Fibroblast of skin of scalp (primary cell): Measurements from ENCODE around the gene AMBRA1.
"Not testable (repeated sequence)": the region's sequence is repeated elsewhere in the genome, so short reads cannot be mapped to it uniquely, and the experiment has no call there.

Experiments used
- DNase-seq: peaks from one replicate; pipeline ENCODE4 v3.0.0-alpha.2; 2013

The AMBRA1 gene

DNA sequence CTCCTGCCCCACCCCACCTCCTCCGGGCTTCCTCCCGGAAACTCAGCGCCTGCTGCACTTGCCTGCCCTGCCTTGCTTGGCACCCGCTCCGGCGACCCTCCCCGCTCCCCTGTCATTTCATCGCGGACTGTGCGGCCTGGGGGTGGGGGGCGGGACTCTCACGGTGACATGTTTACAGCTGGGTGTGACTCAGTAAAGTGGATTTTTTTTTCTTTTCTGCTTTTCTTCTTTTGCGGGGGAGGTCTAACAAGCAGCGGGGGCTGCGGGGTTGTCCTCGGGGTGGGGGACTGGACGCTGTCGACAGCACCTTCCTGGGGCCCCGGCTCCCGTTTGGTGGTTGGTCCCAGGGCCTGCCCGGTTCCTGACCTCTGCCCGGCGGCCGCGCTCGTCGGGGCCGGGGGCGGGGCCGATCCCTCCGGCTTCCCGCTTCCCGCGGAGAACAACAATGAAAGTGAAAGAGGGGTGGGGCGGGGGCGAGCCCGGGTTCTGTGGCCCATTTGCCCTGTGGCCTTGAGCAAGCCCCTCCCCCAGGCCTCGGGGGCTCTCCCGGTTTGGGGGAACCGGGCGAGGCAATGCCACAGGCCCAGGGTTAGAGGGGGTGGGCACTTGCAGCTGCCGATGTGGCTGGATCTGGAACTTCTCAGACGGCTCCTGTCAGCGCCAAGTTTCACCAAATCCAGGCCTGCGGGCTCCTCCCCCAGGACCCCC lies 213.3 kb downstream of the AMBRA1 start:
- peak; percentile 22 for DNase-seq

DNA sequence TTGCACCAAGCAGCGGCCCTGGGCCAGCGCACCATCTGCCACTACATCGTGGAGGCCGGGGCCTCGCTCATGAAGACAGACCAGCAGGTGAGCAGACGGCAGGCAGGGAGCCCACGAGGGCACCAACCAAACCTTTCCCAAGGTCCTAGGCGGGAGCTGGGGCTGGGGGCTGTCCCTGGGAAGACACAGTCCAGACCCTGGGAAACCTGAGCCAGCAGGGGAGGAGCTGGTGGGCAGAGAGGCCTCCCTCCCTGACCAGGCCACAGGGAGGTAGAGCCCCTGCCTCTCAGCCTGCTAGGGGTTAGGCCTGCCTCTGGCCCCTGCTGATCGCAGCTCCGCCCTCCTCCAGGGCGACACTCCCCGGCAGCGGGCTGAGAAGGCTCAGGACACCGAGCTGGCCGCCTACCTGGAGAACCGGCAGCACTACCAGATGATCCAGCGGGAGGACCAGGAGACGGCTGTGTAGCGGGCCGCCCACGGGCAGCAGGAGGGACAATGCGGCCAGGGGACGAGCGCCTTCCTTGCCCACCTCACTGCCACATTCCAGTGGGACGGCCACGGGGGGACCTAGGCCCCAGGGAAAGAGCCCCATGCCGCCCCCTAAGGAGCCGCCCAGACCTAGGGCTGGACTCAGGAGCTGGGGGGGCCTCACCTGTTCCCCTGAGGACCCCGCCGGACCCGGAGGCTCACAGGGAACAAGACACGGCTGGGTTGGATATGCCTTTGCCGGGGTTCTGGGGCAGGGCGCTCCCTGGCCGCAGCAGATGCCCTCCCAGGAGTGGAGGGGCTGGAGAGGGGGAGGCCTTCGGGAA lies 214.1 kb downstream of the AMBRA1 start:
- DNase-seq: not testable (repeated sequence)

DNA sequence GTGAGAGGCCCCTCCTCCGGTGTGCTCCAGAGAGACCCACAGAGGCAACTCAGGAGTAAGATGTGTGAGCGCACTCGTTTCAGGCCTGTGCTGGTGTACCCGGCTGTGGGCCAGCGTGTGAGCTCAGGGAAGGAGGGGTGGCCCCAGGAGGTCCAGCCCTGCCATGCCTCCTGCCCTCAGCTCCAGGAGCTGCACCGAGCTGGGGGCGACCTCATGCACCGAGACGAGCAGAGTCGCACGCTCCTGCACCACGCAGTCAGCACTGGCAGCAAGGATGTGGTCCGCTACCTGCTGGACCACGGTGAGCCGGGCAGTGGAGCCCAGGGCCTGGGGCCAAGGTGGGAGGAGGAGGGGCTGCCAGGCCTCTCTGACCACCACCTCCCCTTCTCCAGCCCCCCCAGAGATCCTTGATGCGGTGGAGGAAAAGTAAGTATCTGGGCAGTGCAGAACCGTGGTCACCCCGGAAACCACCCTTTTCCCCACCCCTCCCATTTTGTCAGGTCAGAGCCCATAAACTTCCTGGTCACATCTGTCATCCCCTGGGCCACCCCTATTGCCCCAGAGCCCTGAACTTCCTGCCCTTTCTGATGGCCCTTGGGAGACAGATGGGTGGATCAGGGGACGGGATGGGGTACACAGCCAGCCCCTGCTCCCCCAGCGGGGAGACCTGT lies 214.9 kb downstream of the AMBRA1 start:
- no peak for DNase-seq

GRCh38 chr11:46378296-46378695 lies 215.5 kb downstream of the AMBRA1 start:
- no peak for DNase-seq

- DNase-seq: no peak
Observed at GRCh38 chr11:46377831-46378230, 216.0 kb downstream of the AMBRA1 start.

- no peak for DNase-seq
Observed at GRCh38 chr11:46377290-46377689, 216.5 kb downstream of the AMBRA1 start.

GRCh38 chr11:46376258-46377050 lies 217.4 kb downstream of the AMBRA1 start:
- no peak for DNase-seq

DNA sequence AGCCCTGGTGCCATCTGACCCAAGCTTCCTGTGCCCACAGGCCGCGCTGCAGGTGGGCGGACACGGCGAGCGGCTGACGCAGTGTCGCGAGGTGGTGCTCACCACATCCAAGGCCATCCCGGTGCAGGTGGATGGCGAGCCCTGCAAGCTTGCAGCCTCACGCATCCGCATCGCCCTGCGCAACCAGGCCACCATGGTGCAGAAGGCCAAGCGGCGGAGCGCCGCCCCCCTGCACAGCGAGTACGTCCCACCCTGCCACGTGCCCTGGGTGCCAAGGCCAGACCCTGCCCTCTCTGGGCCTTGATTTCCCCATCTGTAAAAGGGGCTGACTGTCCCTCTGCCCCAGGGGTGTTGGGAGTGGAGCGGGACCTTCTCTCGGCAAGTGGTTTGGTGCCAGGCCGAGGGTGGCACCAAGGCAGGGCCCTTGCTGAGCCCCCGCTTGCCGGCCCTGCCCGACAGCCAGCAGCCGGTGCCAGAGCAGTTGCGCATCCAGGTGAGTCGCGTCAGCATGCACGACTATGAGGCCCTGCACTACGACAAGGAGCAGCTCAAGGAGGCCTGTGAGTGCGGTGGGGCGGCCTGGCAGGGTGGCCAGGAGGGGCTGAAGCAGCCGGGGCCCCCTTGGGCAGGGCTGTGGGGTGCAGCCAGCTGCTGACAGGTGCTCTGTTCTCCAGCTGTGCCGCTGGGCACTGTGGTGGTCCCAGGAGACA lies 218.3 kb downstream of the AMBRA1 start:
- DNase-seq: no peak

DNA sequence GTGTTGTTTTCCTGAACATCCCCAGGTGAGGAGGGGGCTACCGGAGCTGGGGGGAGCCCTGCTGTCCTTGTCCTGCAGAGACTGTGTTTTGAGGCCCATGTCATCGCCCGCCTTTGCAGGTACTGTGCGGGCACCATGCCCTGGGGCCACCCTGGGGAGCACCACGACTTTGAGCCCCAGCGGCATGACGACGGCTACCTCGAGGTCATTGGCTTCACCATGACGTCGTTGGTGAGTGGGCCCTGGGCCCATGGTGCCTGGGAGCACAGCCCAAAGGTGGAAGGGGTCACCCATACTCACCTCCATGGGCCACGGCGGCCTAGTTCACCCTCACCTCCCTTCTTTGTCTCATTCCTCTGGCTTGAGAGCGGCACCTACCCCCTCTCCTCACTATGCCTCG lies 219.0 kb downstream of the AMBRA1 start:
- no peak for DNase-seq

DNA sequence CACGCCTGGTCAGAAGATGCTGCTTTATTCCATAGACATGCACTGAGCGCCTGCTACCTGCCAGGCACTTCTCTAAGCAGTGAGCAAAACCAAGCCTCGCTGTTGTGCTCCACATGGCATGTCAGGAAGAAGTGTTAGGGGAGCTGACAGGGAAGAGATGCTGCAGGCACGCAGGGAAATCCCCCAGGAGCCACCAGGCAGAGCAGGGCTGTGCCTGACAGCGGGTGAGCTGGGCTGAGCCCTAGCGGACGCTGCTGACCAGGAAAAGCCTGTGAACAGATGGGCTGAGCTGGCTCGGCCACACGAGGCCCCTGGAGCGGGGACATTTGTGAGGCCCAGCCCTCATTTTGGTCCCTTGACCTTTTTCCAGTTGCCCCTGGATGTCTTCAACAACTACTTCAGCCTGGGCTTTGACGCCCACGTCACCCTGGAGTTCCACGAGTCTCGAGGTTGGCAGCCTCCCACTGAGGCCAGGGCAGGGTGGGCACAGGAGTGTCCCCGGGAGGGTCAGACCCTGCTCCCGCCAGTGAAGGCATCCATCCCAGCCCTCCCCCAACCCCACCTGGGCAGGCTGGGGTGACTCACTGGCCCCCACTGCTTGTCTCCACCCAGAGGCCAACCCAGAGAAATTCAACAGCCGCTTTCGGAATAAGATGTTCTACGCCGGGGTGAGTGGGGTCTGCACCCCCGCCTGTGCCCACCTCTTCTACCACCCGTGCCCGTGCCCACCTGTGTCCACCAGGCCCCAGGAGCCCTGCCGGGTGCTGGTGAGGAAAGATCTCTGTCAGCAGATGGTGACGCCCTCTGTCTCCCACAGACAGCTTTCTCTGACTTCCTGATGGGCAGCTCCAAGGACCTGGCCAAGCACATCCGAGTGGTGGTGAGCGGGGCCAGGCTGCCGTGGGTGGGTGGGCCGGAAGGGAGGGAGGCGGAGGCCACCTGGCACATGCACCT lies 219.8 kb downstream of the AMBRA1 start:
- DNase-seq: no peak

- not testable (repeated sequence) for DNase-seq
Observed at GRCh38 chr11:46372501-46372900, 221.3 kb downstream of the AMBRA1 start.

DNA sequence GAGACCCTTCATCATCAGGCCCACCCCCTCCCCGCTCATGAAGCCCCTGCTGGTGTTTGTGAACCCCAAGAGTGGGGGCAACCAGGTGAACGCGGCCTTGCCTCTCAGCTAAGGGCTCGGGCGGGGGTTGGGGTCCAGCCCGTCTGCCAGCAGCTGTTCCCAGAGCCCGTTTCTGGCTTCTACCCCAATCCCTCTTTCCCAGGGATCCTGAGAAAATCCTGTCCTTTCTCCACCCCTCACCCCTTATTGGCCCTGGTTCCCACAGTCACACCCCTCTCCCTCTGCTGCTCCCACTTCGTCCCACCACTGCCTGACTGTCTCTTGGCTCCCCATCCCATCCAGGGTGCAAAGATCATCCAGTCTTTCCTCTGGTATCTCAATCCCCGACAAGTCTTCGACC lies 221.7 kb downstream of the AMBRA1 start:
- DNase-seq: no peak

- not testable (repeated sequence) for DNase-seq
Observed at GRCh38 chr11:46371262-46371661, 222.6 kb downstream of the AMBRA1 start.

GRCh38 chr11:46370253-46370652 lies 223.6 kb downstream of the AMBRA1 start:
- no peak for DNase-seq

GRCh38 chr11:46369458-46370152 lies 224.2 kb downstream of the AMBRA1 start:
- peak; percentile 75 for DNase-seq

- no peak for DNase-seq
Observed at GRCh38 chr11:46367916-46368267, 225.9 kb downstream of the AMBRA1 start.

DNA sequence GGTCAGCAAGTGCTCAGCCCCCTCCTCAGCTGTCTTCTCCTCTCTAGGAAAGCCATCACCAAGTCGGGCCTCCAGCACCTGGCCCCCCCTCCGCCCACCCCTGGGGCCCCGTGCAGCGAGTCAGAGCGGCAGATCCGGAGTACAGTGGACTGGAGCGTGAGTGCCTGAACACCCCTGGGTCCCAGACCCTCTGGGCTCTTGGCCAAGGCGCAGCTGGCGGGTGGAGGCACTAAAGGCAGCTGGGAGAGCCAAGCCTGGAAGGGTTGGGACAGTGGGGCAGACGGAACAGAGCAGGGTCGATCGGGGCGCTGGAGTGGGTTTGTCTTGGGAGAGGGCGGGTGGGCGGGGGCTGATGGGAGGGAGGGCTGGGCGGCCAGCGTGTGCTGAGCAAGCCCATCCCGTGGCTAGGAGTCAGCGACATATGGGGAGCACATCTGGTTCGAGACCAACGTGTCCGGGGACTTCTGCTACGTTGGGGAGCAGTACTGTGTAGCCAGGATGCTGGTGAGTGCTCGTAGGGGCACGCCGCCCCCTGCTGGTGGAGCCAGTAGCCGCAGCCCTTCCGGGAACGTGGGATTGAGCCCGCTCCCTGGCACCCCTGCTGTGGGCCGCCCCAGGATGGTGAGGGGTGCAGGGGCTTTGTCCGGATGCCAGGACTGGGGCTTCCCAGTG lies 226.4 kb downstream of the AMBRA1 start:
- DNase-seq: peak; percentile 51

GRCh38 chr11:46366661-46367161 lies 227.1 kb downstream of the AMBRA1 start:
- DNase-seq: no peak

GRCh38 chr11:46366260-46366659 lies 227.6 kb downstream of the AMBRA1 start:
- no peak for DNase-seq
